HCT116 (cell line): ENCODE results near the gene VAMP2. TPM values are rescaled to one million over a fixed set of nuclear protein-coding genes. Genes with fewer than 3 reads are reported as not detected.

Experiments
- ATAC-seq: fragments of 200-7000 bp; cut with Tn5 transposase; 2 replicates; pipeline ENCODE4 v1.9.1; 2020; ENCODE audit warnings: mild to moderate bottlenecking, moderate library complexity
- BruUV-seq: library from RNA; stranded (reverse); fragments of 400-500 nt; replicated peaks from 2 replicates; lab custom pipeline; 2021; lab: Mats Ljungman, UMichigan
- CTCF ChIA-PET: fragments of 300-600 bp; sonication (Branson Sonifier 250); formaldehyde crosslinking; loops from one replicate; lab custom pipeline; 2021; ENCODE audit warnings: antibody characterized with exemption; lab: Charles Lee
- POLR2A ChIA-PET: fragments of 300-600, 350-600 bp; sonication (Branson Sonifier 250); formaldehyde crosslinking; loops from one replicate; lab custom pipeline; 2021; ENCODE audit warnings: antibody characterized with exemption; lab: Charles Lee
- RAD21 ChIA-PET, 2 experiments: fragments of 300-600 bp; sonication (Branson Sonifier 250); formaldehyde crosslinking; loops; one replicate each; lab custom pipeline; 2023; ENCODE audit warnings: low total read pairs in 2 of 2; ENCODE audit not compliant: uncharacterized antibody in 2 of 2, unreplicated experiment in 2 of 2, low non-redundant PET in 1 of 2; lab: Charles Lee
- DNase-seq: peaks from one replicate; pipeline ENCODE4 v3.0.0-alpha.2; 2010; ENCODE audit warnings: low read depth, low spot score
- H2AFZ ChIP-seq: fragments of 200-600 bp; shearing (Covaris generic), sonication (generic); 2 replicates; pipeline ENCODE4 v1.6.1; 2017; ENCODE audit warnings: low read depth, mixed run types, mixed read lengths, antibody characterized with exemption, low read length; ENCODE audit not compliant: poor library complexity, severe bottlenecking
- H3K27ac ChIP-seq: 2 replicates; pipeline ENCODE4 v1.5.1; 2012; ENCODE audit warnings: low read depth, low read length
- H3K27me3 ChIP-seq: fragments of 200-600 bp; sonication (generic); 2 replicates; pipeline ENCODE4 v1.6.1; 2016; ENCODE audit warnings: mixed run types, low read length, mixed read lengths; ENCODE audit not compliant: insufficient read depth
- H3K36me3 ChIP-seq, 2 experiments: fragments of 200-500 bp in 1 of 2; fragments of 200-600 bp in 1 of 2; sonication (Bioruptor generic) in 1 of 2; sonication (generic) in 1 of 2; 2 replicates each; pipeline versions ENCODE4 v1.5.1 to v1.6.1; 2014 to 2016; ENCODE audit warnings: low read length in 2 of 2, inconsistent platforms in 1 of 2, mixed read lengths in 1 of 2, mixed run types in 1 of 2; ENCODE audit not compliant: insufficient read depth in 2 of 2, control insufficient read depth in 1 of 2
- H3K4me1 ChIP-seq, 2 experiments: fragments of 200-600 bp in 1 of 2; sonication (generic) in 1 of 2; 2 replicates each; pipeline versions ENCODE4 v1.5.1 to v1.6.1; 2012 to 2017; ENCODE audit warnings: low read length in 2 of 2, inconsistent platforms in 1 of 2, mild to moderate bottlenecking in 1 of 2, mixed read lengths in 1 of 2, mixed run types in 1 of 2, moderate library complexity in 1 of 2; ENCODE audit not compliant: insufficient read depth in 2 of 2, control insufficient read depth in 1 of 2
- H3K4me2 ChIP-seq: fragments of 200-600 bp; sonication (generic); 2 replicates; pipeline ENCODE4 v1.6.1; 2017; ENCODE audit warnings: mixed run types, low read length, mixed read lengths
- H3K4me3 ChIP-seq, 2 experiments: fragments of 200-600 bp in 1 of 2; sonication (generic) in 1 of 2; replicated peaks in 1 of 2; 2 replicates each; pipeline ENCODE4 v1.5.1; 2011 to 2016; ENCODE audit warnings: low read length in 2 of 2, control low read depth in 1 of 2, low read depth in 1 of 2, mild to moderate bottlenecking in 1 of 2, mixed read lengths in 1 of 2, mixed run types in 1 of 2
- H3K79me2 ChIP-seq: fragments of 200-600 bp; sonication (generic); 2 replicates; pipeline ENCODE4 v1.6.1; 2017; ENCODE audit warnings: mild to moderate bottlenecking, mixed run types, low read length, moderate library complexity, mixed read lengths; ENCODE audit not compliant: insufficient read depth
- H3K9ac ChIP-seq: fragments of 200-600 bp; sonication (generic); 2 replicates; pipeline ENCODE4 v1.6.1; 2016; ENCODE audit warnings: low read length, mixed read lengths
- H3K9me2 ChIP-seq: fragments of 200-600 bp; sonication (generic), shearing (Covaris generic); 2 replicates; pipeline ENCODE4 v1.6.1; 2017; ENCODE audit warnings: mixed run types, mild to moderate bottlenecking, moderate library complexity; ENCODE audit not compliant: insufficient read depth
- H3K9me3 ChIP-seq, 2 experiments: fragments of 200-500 bp in 1 of 2; fragments of 200-600 bp in 1 of 2; sonication (Bioruptor generic) in 1 of 2; sonication (generic) in 1 of 2; 2 replicates each; pipeline ENCODE4 v1.6.1; 2014 to 2017; ENCODE audit warnings: low read length in 2 of 2, mixed read lengths in 2 of 2, inconsistent platforms in 1 of 2, low read depth in 1 of 2, mild to moderate bottlenecking in 1 of 2, mixed run types in 1 of 2, moderate library complexity in 1 of 2; ENCODE audit not compliant: control insufficient read depth in 1 of 2, insufficient read depth in 1 of 2
- H4K20me1 ChIP-seq: fragments of 200-600 bp; sonication (generic), shearing (Covaris generic); 2 replicates; pipeline ENCODE4 v1.6.1; 2017; ENCODE audit warnings: mixed run types, mild to moderate bottlenecking, moderate library complexity; ENCODE audit not compliant: insufficient read depth
- CBX3 ChIP-seq: IDR thresholded peaks from 2 replicates; pipeline ENCODE4 v1.6.1; 2012; ENCODE audit warnings: low read depth
- ELF1 ChIP-seq: IDR thresholded peaks from 2 replicates; pipeline ENCODE4 v1.6.1; 2012; ENCODE audit warnings: low read depth, borderline replicate concordance
- EZH2phosphoT487 ChIP-seq: fragments of 200-600 bp; IDR thresholded peaks from 2 replicates; pipeline ENCODE4 v1.6.1; 2018; ENCODE audit warnings: antibody characterized with exemption, borderline replicate concordance
- FOSL1 ChIP-seq: IDR thresholded peaks from 2 replicates; pipeline ENCODE4 v1.6.1; 2012; ENCODE audit warnings: low read depth
- MAX ChIP-seq: IDR thresholded peaks from 2 replicates; pipeline ENCODE4 v1.6.1; 2012
- SIN3A ChIP-seq: IDR thresholded peaks from 2 replicates; pipeline ENCODE4 v1.6.1; 2012; ENCODE audit warnings: low read depth
- SP1 ChIP-seq: IDR thresholded peaks from 2 replicates; pipeline ENCODE4 v1.6.1; 2012; ENCODE audit warnings: low read depth
- SRF ChIP-seq: IDR thresholded peaks from 2 replicates; pipeline ENCODE4 v1.6.1; 2012; ENCODE audit warnings: low read depth
- TCF7L2 ChIP-seq: IDR thresholded peaks from 2 replicates; pipeline ENCODE4 v1.7.0; 2011; ENCODE audit warnings: borderline replicate concordance, inconsistent platforms; ENCODE audit not compliant: insufficient read depth, insufficient read length; ENCODE audit errors: extremely low read depth
- ZFX ChIP-seq: fragments of 450-650 bp; IDR thresholded peaks from 2 replicates; pipeline ENCODE4 v1.6.1; 2017
- ZNF274 ChIP-seq: fragments of 200-500 bp; sonication (Bioruptor generic); IDR thresholded peaks from 2 replicates; pipeline ENCODE4 v1.6.1; 2014; ENCODE audit warnings: mild to moderate bottlenecking, low read depth, low read length, inconsistent platforms
- intact Hi-C: fragments of 100-400 bp; cut with micrococcal nuclease; formaldehyde crosslinking; loops from 2 replicates; pipeline ENCODE4 v1.10.0; 2022
- total RNA-seq: library from RNA; stranded (reverse); gene quantifications from one replicate; pipeline ENCODE4 v1.2.1, GENCODE V29; 2021; ENCODE audit not compliant: unreplicated experiment
- TF ChIP-seq, protein P1 (sequence below): IDR thresholded peaks from 2 replicates; pipeline ENCODE4 v1.6.1; 2012; ENCODE audit warnings: low read depth
- TF ChIP-seq, protein P2 (sequence below): IDR thresholded peaks from 2 replicates; pipeline ENCODE4 v1.6.1; 2011; ENCODE audit warnings: mild to moderate bottlenecking, low read length, moderate library complexity; ENCODE audit not compliant: insufficient replicate concordance; ENCODE audit errors: extremely low read depth
- TF ChIP-seq, protein P3 (sequence below), 3 experiments: fragments of 200-600 bp in 1 of 3; sonication (generic) in 1 of 3; IDR thresholded peaks in 2 of 3; conservative IDR thresholded peaks in 1 of 3; 2 replicates each; pipeline ENCODE4 v1.5.1; 2012 to 2017; ENCODE audit warnings: low read depth in 2 of 3, low read length in 2 of 3, antibody characterized with exemption in 1 of 3, borderline replicate concordance in 1 of 3, control low read depth in 1 of 3, mild to moderate bottlenecking in 1 of 3, mixed read lengths in 1 of 3, mixed run types in 1 of 3, moderate library complexity in 1 of 3; ENCODE audit not compliant: insufficient read depth in 1 of 3

The VAMP2 gene
- total RNA-seq, 1 experiment from 2014 or later, result 35.9 TPM

- intact Hi-C loops, result no loop called here
- TF ChIP-seq ZNF274 (no peak), MAX (no peak), ZFX (no peak), ELF1 (no peak), CBX3 (no peak), SRF (no peak), FOSL1 (no peak), SP1 (no peak), TCF7L2 (no peak), SIN3A (no peak), EZH2phosphoT487 (no peak)
- TF ChIP-seq, protein P1, sequence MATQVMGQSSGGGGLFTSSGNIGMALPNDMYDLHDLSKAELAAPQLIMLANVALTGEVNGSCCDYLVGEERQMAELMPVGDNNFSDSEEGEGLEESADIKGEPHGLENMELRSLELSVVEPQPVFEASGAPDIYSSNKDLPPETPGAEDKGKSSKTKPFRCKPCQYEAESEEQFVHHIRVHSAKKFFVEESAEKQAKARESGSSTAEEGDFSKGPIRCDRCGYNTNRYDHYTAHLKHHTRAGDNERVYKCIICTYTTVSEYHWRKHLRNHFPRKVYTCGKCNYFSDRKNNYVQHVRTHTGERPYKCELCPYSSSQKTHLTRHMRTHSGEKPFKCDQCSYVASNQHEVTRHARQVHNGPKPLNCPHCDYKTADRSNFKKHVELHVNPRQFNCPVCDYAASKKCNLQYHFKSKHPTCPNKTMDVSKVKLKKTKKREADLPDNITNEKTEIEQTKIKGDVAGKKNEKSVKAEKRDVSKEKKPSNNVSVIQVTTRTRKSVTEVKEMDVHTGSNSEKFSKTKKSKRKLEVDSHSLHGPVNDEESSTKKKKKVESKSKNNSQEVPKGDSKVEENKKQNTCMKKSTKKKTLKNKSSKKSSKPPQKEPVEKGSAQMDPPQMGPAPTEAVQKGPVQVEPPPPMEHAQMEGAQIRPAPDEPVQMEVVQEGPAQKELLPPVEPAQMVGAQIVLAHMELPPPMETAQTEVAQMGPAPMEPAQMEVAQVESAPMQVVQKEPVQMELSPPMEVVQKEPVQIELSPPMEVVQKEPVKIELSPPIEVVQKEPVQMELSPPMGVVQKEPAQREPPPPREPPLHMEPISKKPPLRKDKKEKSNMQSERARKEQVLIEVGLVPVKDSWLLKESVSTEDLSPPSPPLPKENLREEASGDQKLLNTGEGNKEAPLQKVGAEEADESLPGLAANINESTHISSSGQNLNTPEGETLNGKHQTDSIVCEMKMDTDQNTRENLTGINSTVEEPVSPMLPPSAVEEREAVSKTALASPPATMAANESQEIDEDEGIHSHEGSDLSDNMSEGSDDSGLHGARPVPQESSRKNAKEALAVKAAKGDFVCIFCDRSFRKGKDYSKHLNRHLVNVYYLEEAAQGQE, result no peak
- TF ChIP-seq, protein P2, sequence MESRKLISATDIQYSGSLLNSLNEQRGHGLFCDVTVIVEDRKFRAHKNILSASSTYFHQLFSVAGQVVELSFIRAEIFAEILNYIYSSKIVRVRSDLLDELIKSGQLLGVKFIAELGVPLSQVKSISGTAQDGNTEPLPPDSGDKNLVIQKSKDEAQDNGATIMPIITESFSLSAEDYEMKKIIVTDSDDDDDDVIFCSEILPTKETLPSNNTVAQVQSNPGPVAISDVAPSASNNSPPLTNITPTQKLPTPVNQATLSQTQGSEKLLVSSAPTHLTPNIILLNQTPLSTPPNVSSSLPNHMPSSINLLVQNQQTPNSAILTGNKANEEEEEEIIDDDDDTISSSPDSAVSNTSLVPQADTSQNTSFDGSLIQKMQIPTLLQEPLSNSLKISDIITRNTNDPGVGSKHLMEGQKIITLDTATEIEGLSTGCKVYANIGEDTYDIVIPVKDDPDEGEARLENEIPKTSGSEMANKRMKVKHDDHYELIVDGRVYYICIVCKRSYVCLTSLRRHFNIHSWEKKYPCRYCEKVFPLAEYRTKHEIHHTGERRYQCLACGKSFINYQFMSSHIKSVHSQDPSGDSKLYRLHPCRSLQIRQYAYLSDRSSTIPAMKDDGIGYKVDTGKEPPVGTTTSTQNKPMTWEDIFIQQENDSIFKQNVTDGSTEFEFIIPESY, result no peak
- TF ChIP-seq, protein P3, sequence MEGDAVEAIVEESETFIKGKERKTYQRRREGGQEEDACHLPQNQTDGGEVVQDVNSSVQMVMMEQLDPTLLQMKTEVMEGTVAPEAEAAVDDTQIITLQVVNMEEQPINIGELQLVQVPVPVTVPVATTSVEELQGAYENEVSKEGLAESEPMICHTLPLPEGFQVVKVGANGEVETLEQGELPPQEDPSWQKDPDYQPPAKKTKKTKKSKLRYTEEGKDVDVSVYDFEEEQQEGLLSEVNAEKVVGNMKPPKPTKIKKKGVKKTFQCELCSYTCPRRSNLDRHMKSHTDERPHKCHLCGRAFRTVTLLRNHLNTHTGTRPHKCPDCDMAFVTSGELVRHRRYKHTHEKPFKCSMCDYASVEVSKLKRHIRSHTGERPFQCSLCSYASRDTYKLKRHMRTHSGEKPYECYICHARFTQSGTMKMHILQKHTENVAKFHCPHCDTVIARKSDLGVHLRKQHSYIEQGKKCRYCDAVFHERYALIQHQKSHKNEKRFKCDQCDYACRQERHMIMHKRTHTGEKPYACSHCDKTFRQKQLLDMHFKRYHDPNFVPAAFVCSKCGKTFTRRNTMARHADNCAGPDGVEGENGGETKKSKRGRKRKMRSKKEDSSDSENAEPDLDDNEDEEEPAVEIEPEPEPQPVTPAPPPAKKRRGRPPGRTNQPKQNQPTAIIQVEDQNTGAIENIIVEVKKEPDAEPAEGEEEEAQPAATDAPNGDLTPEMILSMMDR (IDR thresholded peaks at IDR 0.05 in 2 of 3, conservative IDR thresholded peaks at IDR 0.05 in 1 of 3; ENCODE audit: borderline replicate concordance in 1 of 3, insufficient read depth in 1 of 3, low read depth in 2 of 3, low read length in 2 of 3), result no peak
- Histone ChIP-seq H3K27me3 (no peaks in the 10 kb centered on the region), H3K4me2 (no peak overlapping the region), H3K79me2 (no peaks in the 10 kb centered on the region), H3K9me3 (no peaks in the 10 kb centered on the region), H3K4me3 (no peak overlapping the region), H3K36me3 (peaks cover 19 to 47% of the 10 kb centered on the region in 2 experiments), H4K20me1 (0 out of 2 replicates have a peak, but pooled peaks cover 6% of the 10 kb centered on the region), H3K27ac (no peak overlapping the region), H3K9me2 (no peaks in the 10 kb centered on the region), H3K4me1 (peaks cover 15 to 42% of the 10 kb centered on the region in 2 experiments), H3K9ac (no peak overlapping the region), H2AFZ (no peak overlapping the region)
- ChIA-PET CTCF (interaction anchor here (1.6 kb wide), 1 partner anchor 9 kb away, joined by 4 read pairs; no protein-coding TSS in a partner anchor), RAD21 (no interaction called here), POLR2A (interaction anchor here (1.1 kb wide), 1 partner anchor 9 kb away, joined by 4 read pairs; no protein-coding TSS in a partner anchor)
- ATAC-seq, result no peak
- no TSS peak for BruUV-seq
- DNase-seq, result no peak
Observed at GRCh38 chr17:8141741-8142140, 21.0 kb downstream of the VAMP2 start.
